ENCODE data around the gene HSD17B1. TPM values are rescaled to one million over a fixed set of nuclear protein-coding genes. Genes with fewer than 3 reads are reported as not detected.
A peak's percentile ranks its signal among the peaks of the same experiment; 100 is the strongest.

Gene HSD17B1
- total and polyA plus RNA-seq, 2 of the 13 experiments (the other 11 are each of a cell fraction or from before 2014, with no cell fraction given): 0.54 to 0.93 TPM

DNA sequence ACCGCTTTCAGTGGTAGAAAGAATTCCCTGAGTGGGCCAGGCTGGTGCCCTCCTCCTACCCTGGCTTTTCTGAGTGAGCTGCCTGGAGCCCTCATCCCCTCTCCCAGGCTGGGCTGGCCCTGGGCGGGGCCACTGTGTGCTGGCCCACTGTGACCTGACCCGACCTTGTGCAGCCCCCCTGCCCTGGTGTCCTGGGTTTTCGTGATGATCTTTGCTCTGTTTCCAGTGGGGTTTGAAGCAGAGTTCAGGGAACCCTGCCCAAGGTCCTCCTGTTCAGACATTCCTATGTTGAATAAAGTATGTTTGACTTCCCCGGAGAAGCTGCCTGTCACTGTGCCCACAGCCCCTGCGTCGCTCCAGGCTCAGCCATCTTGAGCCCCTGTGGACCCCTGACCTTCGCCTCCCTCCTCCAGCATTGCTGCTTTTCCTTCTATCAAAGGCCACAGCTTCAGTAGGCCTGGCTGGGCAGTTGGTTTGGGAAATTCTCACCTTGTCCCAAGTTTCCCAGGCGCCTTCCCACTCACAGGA, 30.4 kb upstream of the HSD17B1 start (continued):
- TF ChIP-seq, protein P1, sequence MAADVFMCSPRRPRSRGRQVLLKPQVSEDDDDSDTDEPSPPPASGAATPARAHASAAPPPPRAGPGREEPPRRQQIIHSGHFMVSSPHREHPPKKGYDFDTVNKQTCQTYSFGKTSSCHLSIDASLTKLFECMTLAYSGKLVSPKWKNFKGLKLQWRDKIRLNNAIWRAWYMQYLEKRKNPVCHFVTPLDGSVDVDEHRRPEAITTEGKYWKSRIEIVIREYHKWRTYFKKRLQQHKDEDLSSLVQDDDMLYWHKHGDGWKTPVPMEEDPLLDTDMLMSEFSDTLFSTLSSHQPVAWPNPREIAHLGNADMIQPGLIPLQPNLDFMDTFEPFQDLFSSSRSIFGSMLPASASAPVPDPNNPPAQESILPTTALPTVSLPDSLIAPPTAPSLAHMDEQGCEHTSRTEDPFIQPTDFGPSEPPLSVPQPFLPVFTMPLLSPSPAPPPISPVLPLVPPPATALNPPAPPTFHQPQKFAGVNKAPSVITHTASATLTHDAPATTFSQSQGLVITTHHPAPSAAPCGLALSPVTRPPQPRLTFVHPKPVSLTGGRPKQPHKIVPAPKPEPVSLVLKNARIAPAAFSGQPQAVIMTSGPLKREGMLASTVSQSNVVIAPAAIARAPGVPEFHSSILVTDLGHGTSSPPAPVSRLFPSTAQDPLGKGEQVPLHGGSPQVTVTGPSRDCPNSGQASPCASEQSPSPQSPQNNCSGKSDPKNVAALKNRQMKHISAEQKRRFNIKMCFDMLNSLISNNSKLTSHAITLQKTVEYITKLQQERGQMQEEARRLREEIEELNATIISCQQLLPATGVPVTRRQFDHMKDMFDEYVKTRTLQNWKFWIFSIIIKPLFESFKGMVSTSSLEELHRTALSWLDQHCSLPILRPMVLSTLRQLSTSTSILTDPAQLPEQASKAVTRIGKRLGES (CRISPR knock-in tag; IDR thresholded peaks at IDR 0.05; ENCODE audit: borderline replicate concordance): no peak
- TF ChIP-seq NPAS2 (CRISPR knock-in tag; IDR thresholded peaks at IDR 0.05; ENCODE audit: borderline replicate concordance) (no peak), KAT2B (IDR thresholded peaks at IDR 0.05; ENCODE audit: borderline replicate concordance, low read depth, low read length) (no peak), ZNF350 (CRISPR knock-in tag; IDR thresholded peaks at IDR 0.05; ENCODE audit: borderline replicate concordance, low read depth) (peak; percentile 19; the same call in 1 of the 2 replicates), YY1 (IDR thresholded peaks at IDR 0.05; ENCODE audit: insufficient read depth, insufficient replicate concordance, low read depth, low read length) (peak; percentile 81), MTA1 (CRISPR knock-in tag; IDR thresholded peaks at IDR 0.05; ENCODE audit: borderline replicate concordance) (peak; percentile 79; the same call in 1 of the 2 replicates), NR2F2 (IDR thresholded peaks at IDR 0.05; ENCODE audit: borderline replicate concordance, low read depth) (peak; percentile 78), ZNF441 (CRISPR knock-in tag; IDR thresholded peaks at IDR 0.05; ENCODE audit: borderline replicate concordance) (0 out of 2 replicates have a peak, but pooled peaks have one; percentile 25), NCOA2 (CRISPR knock-in tag; IDR thresholded peaks at IDR 0.05) (peak; percentile 65), HNF4A (CRISPR knock-in tag; IDR thresholded peaks at IDR 0.05) (peak; percentile 96), ZNF562 (CRISPR knock-in tag; IDR thresholded peaks at IDR 0.05; ENCODE audit: borderline replicate concordance) (no peak), DNMT1 (CRISPR knock-in tag; IDR thresholded peaks at IDR 0.05) (no peak), ZBTB3 (CRISPR knock-in tag; IDR thresholded peaks at IDR 0.05; ENCODE audit: borderline replicate concordance, low read depth) (peak; percentile 31; the same call in 1 of the 2 replicates), ZNF383 (CRISPR knock-in tag; IDR thresholded peaks at IDR 0.05; ENCODE audit: borderline replicate concordance) (no peak)
- TF ChIP-seq, protein P2, sequence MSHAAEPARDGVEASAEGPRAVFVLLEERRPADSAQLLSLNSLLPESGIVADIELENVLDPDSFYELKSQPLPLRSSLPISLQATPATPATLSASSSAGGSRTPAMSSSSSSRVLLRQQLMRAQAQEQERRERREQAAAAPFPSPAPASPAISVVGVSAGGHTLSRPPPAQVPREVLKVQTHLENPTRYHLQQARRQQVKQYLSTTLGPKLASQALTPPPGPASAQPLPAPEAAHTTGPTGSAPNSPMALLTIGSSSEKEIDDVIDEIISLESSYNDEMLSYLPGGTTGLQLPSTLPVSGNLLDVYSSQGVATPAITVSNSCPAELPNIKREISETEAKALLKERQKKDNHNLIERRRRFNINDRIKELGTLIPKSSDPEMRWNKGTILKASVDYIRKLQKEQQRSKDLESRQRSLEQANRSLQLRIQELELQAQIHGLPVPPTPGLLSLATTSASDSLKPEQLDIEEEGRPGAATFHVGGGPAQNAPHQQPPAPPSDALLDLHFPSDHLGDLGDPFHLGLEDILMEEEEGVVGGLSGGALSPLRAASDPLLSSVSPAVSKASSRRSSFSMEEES (CRISPR knock-in tag; IDR thresholded peaks at IDR 0.05): no peak
- TF ChIP-seq, protein P3, sequence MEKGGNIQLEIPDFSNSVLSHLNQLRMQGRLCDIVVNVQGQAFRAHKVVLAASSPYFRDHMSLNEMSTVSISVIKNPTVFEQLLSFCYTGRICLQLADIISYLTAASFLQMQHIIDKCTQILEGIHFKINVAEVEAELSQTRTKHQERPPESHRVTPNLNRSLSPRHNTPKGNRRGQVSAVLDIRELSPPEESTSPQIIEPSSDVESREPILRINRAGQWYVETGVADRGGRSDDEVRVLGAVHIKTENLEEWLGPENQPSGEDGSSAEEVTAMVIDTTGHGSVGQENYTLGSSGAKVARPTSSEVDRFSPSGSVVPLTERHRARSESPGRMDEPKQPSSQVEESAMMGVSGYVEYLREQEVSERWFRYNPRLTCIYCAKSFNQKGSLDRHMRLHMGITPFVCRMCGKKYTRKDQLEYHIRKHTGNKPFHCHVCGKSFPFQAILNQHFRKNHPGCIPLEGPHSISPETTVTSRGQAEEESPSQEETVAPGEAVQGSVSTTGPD (CRISPR knock-in tag; IDR thresholded peaks at IDR 0.05): no peak
- TF ChIP-seq, protein P4, sequence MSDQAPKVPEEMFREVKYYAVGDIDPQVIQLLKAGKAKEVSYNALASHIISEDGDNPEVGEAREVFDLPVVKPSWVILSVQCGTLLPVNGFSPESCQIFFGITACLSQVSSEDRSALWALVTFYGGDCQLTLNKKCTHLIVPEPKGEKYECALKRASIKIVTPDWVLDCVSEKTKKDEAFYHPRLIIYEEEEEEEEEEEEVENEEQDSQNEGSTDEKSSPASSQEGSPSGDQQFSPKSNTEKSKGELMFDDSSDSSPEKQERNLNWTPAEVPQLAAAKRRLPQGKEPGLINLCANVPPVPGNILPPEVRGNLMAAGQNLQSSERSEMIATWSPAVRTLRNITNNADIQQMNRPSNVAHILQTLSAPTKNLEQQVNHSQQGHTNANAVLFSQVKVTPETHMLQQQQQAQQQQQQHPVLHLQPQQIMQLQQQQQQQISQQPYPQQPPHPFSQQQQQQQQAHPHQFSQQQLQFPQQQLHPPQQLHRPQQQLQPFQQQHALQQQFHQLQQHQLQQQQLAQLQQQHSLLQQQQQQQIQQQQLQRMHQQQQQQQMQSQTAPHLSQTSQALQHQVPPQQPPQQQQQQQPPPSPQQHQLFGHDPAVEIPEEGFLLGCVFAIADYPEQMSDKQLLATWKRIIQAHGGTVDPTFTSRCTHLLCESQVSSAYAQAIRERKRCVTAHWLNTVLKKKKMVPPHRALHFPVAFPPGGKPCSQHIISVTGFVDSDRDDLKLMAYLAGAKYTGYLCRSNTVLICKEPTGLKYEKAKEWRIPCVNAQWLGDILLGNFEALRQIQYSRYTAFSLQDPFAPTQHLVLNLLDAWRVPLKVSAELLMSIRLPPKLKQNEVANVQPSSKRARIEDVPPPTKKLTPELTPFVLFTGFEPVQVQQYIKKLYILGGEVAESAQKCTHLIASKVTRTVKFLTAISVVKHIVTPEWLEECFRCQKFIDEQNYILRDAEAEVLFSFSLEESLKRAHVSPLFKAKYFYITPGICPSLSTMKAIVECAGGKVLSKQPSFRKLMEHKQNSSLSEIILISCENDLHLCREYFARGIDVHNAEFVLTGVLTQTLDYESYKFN (CRISPR knock-in tag; conservative IDR thresholded peaks at IDR 0.05): peak; percentile 81
- TF ChIP-seq, protein P5, sequence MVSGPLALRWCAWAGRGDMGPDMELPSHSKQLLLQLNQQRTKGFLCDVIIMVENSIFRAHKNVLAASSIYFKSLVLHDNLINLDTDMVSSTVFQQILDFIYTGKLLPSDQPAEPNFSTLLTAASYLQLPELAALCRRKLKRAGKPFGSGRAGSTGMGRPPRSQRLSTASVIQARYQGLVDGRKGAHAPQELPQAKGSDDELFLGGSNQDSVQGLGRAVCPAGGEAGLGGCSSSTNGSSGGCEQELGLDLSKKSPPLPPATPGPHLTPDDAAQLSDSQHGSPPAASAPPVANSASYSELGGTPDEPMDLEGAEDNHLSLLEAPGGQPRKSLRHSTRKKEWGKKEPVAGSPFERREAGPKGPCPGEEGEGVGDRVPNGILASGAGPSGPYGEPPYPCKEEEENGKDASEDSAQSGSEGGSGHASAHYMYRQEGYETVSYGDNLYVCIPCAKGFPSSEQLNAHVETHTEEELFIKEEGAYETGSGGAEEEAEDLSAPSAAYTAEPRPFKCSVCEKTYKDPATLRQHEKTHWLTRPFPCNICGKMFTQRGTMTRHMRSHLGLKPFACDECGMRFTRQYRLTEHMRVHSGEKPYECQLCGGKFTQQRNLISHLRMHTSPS (CRISPR knock-in tag; IDR thresholded peaks at IDR 0.05; ENCODE audit: low read depth): 0 out of 2 replicates have a peak, but pooled peaks have one; percentile 4
